NCI-H1436 treated with DMSO at 0.1 percent for 48 hours (cell line): ENCODE measurements around the gene SGCE.

Experiments used
- DNase-seq: peaks from one replicate; lab custom pipeline; 2025; lab: John Stamatoyannopoulos, UW

Gene SGCE

GRCh38 chr7:94621120-94621519 lies 34.8 kb downstream of the SGCE start:
- no peak for DNase-seq

- DNase-seq = no peak
Measured at GRCh38 chr7:94620703-94621118, 35.2 kb downstream of the SGCE start.

- DNase-seq = no peak
Measured at GRCh38 chr7:94618126-94618525, 37.8 kb downstream of the SGCE start.

GRCh38 chr7:94616855-94617254 lies 39.1 kb downstream of the SGCE start:
- DNase-seq = no peak

- DNase-seq = no peak
Measured at GRCh38 chr7:94615666-94616065, 40.3 kb downstream of the SGCE start.

GRCh38 chr7:94612661-94613060 lies 43.3 kb downstream of the SGCE start:
- no peak for DNase-seq

- no peak for DNase-seq
Measured at GRCh38 chr7:94612253-94612652, 43.7 kb downstream of the SGCE start.

GRCh38 chr7:94609561-94609960 lies 46.4 kb downstream of the SGCE start:
- no peak for DNase-seq

- DNase-seq = no peak
Measured at GRCh38 chr7:94605031-94605430, 50.9 kb downstream of the SGCE start.

- DNase-seq = no peak
Measured at GRCh38 chr7:94602181-94602580, 53.8 kb downstream of the SGCE start.

GRCh38 chr7:94600267-94600666 lies 55.7 kb downstream of the SGCE start:
- DNase-seq = no peak

GRCh38 chr7:94595717-94596116 lies 60.2 kb downstream of the SGCE start:
- peak; percentile 27 for DNase-seq

GRCh38 chr7:94594882-94595281 lies 61.1 kb downstream of the SGCE start:
- no peak for DNase-seq

- DNase-seq = no peak
Measured at GRCh38 chr7:94591176-94591575, 64.8 kb downstream of the SGCE start.

- DNase-seq = no peak
Measured at GRCh38 chr7:94590526-94591162, 65.3 kb downstream of the SGCE start.

- DNase-seq = no peak
Measured at GRCh38 chr7:94588075-94588474, 67.9 kb downstream of the SGCE start.

GRCh38 chr7:94584113-94584512 lies 71.8 kb downstream of the SGCE start:
- no peak for DNase-seq

GRCh38 chr7:94580601-94581000 lies 75.3 kb downstream of the SGCE start:
- DNase-seq = no peak

- no peak for DNase-seq
Measured at GRCh38 chr7:94579470-94579869, 76.5 kb downstream of the SGCE start.

- no peak for DNase-seq
Measured at GRCh38 chr7:94578614-94579013, 77.3 kb downstream of the SGCE start.

- no peak for DNase-seq
Measured at GRCh38 chr7:94577357-94577756, 78.6 kb downstream of the SGCE start.

- DNase-seq = no peak
Measured at GRCh38 chr7:94576316-94576715, 79.6 kb downstream of the SGCE start.

GRCh38 chr7:94575646-94576045 lies 80.3 kb downstream of the SGCE start:
- DNase-seq = no peak

GRCh38 chr7:94571816-94572215 lies 84.1 kb downstream of the SGCE start:
- DNase-seq = no peak

GRCh38 chr7:94567396-94567795 lies 88.5 kb downstream of the SGCE start:
- no peak for DNase-seq
